ENCODE results near the gene SYN1. TPM values are rescaled to one million over a fixed set of nuclear protein-coding genes. Genes with fewer than 3 reads are reported as not detected.

Gene SYN1
- polyA plus RNA-seq, 2 of the 4 experiments (the other 2 are of a cell fraction): 0.05 TPM; not detected in 1

- no peak for DNase-seq (ENCODE audit: low read depth in 1 of 2, low spot score in 1 of 2)
- H3K4me2 ChIP-seq: no peak overlapping the region
- TF ChIP-seq SREBF2 (IDR thresholded peaks at IDR 0.05) (no peak), ESRRA (IDR thresholded peaks at IDR 0.05; ENCODE audit: borderline replicate concordance, low read length) (no peak), HOXB5 (CRISPR knock-in tag; IDR thresholded peaks at IDR 0.05) (no peak), HOXA7 (CRISPR knock-in tag; IDR thresholded peaks at IDR 0.05) (no peak), FOSB (CRISPR knock-in tag; IDR thresholded peaks at IDR 0.05) (no peak), NPAS2 (CRISPR knock-in tag; IDR thresholded peaks at IDR 0.05; ENCODE audit: borderline replicate concordance) (no peak), ZSCAN20 (CRISPR knock-in tag; IDR thresholded peaks at IDR 0.05) (no peak), JUNB (IDR thresholded peaks at IDR 0.05) (no peak), SMC3 (IDR thresholded peaks at IDR 0.05) (no peak), MAX (IDR thresholded peaks at IDR 0.05) (no peak)
- TF ChIP-seq, protein P1, sequence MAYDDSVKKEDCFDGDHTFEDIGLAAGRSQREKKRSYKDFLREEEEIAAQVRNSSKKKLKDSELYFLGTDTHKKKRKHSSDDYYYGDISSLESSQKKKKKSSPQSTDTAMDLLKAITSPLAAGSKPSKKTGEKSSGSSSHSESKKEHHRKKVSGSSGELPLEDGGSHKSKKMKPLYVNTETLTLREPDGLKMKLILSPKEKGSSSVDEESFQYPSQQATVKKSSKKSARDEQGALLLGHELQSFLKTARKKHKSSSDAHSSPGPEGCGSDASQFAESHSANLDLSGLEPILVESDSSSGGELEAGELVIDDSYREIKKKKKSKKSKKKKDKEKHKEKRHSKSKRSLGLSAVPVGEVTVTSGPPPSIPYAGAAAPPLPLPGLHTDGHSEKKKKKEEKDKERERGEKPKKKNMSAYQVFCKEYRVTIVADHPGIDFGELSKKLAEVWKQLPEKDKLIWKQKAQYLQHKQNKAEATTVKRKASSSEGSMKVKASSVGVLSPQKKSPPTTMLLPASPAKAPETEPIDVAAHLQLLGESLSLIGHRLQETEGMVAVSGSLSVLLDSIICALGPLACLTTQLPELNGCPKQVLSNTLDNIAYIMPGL (CRISPR knock-in tag; IDR thresholded peaks at IDR 0.05; ENCODE audit: borderline replicate concordance): no peak
- no peaks in the 10 kb centered on the region for H3K9me3 ChIP-seq
- no peak for ATAC-seq
- POLR2A ChIA-PET: no interaction called here
- CTCF ChIA-PET: interaction anchor here (2.7 kb wide), 1 partner anchor 12 kb away, joined by 16 read pairs; no protein-coding TSS in a partner anchor
- H3K4me3 ChIP-seq: no peak overlapping the region
- H3K27ac ChIP-seq: no peak overlapping the region
- no peak for FAIRE-seq
- H3K4me1 ChIP-seq: no peaks in the 10 kb centered on the region
- WGBS (ENCODE audit: missing lambda C conversion rate): 94% methylated on average over 5 of the region's 5 CpGs
Observed at GRCh38 chrX:47631676-47632075, 12.0 kb upstream of the SYN1 start.

DNA sequence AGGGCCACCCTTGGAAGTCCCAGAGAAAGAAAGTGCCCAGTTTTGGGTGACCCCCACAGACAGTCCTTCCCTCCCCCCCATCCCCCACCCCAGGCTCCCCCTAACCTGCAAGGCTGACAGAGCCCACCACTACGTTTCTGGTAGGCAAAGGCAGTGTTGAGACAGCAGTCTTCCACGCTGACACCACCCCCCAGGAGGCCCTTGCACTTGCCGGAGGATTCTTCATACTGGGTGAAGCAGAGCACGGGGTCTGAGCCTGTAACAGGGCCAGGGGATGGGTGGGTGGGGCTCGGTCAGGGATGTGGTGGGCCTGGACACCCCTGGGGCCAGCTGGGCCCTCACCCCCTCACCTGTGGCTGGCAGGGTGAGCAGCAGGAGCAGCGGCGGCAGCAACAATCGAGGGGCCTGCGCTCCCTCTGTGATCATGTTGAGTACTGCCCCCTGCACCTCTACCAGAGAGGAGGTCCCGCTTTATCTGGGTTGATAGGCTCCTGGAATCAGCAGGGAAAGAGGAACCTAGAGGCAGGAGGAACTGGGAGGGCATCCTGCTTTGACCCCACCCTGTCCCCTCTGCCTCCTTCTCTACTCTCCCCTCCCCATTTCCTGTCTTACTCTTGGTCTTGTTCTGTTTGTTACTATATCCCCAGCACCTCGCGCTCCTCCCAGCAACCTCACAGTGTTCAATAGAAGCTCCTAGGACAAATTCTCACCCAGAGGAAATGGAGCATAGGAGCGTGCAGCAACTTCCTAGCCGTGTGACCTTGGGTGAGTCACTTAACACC lies 10.0 kb upstream of the SYN1 start, which contains the start of gene CFP:
Gene CFP, minus strand, starts transcription at position 512 of the 782 bp plus-strand sequence. Its CDS starts 86 bp downstream, at position 426.
- DNase-seq (ENCODE audit: low read depth in 1 of 2, low spot score in 1 of 2) (no peak), ATAC-seq (no peak), FAIRE-seq (no peak)
- Histone ChIP-seq H3K4me2 (no peak within 1 kb of the TSS), H3K9me3 (no peaks in the 10 kb centered on the region), H3K4me3 (no peak within 1 kb of the TSS), H3K27ac (no peak within 1 kb of the TSS), H3K4me1 (no peaks in the 10 kb centered on the region)
- ChIA-PET CTCF (interaction anchor here (0.9 to 2.7 kb wide), 5 partner anchors 13 to 89 kb away, joined by 3 to 16 read pairs (median 4); no protein-coding TSS in a partner anchor), POLR2A (no interaction called here)
- 91% methylated on average over 9 of the region's 14 CpGs for WGBS (ENCODE audit: missing lambda C conversion rate)
- TF ChIP-seq CBX8 (IDR thresholded peaks at IDR 0.05) (no peak), ZNF302 (CRISPR knock-in tag; IDR thresholded peaks at IDR 0.05) (no peak), HEYL (CRISPR knock-in tag; IDR thresholded peaks at IDR 0.05) (no peak), BCL3 (IDR thresholded peaks at IDR 0.05) (no peak), ZSCAN20 (CRISPR knock-in tag; IDR thresholded peaks at IDR 0.05) (no peak), FOXS1 (CRISPR knock-in tag; IDR thresholded peaks at IDR 0.05) (no peak), RAD21 (conservative IDR thresholded peaks at IDR 0.05 in 1 of 2, IDR thresholded peaks at IDR 0.05 in 1 of 2) (no peak; a peak in 1 of 5 replicates), CHD2 (IDR thresholded peaks at IDR 0.05; ENCODE audit: low read length, partially characterized antibody) (no peak), KDM1A (IDR thresholded peaks at IDR 0.05; ENCODE audit: low read depth) (no peak), EHMT2 (IDR thresholded peaks at IDR 0.05; ENCODE audit: low read depth) (no peak), ZC3H11A (IDR thresholded peaks at IDR 0.05) (no peak), REST (IDR thresholded peaks at IDR 0.05) (no peak)
- TF ChIP-seq, protein P1 (CRISPR knock-in tag; IDR thresholded peaks at IDR 0.05; ENCODE audit: borderline replicate concordance): no peak

All from A549 (cell line).